Smooth muscle cell (in vitro differentiated cells): Measurements from ENCODE around the gene C6orf163. TPM values are rescaled to one million over a fixed set of nuclear protein-coding genes. Genes with fewer than 3 reads are reported as not detected.

ENCODE experiments used
- DNase-seq: peaks from one replicate; lab custom pipeline; 2025; ENCODE audit not compliant: unreplicated experiment; lab: John Stamatoyannopoulos, UW
- H2AFZ ChIP-seq: fragments of 200-600 bp; sonication (generic); 2 replicates; pipeline ENCODE4 v1.6.0; 2016; ENCODE audit warnings: antibody characterized with exemption, low read depth, mild to moderate bottlenecking
- H3F3A ChIP-seq: fragments of 200-600 bp; sonication (generic); 2 replicates; pipeline ENCODE4 v1.6.0; 2017; ENCODE audit warnings: antibody characterized with exemption, low read depth
- H3K27ac ChIP-seq: fragments of 200-600 bp; sonication (generic); 2 replicates; pipeline ENCODE4 v1.5.1; 2016; ENCODE audit warnings: low read depth, mild to moderate bottlenecking
- H3K27me3 ChIP-seq: fragments of 200-600 bp; sonication (generic); 2 replicates; pipeline ENCODE4 v1.6.1; 2016; ENCODE audit warnings: low read depth, mild to moderate bottlenecking
- H3K36me3 ChIP-seq: fragments of 200-600 bp; sonication (generic); 2 replicates; pipeline ENCODE4 v1.5.1; 2016; ENCODE audit warnings: low read depth
- H3K4me1 ChIP-seq: fragments of 200-600 bp; sonication (generic); 2 replicates; pipeline ENCODE4 v1.5.1; 2016; ENCODE audit warnings: low read depth
- H3K4me2 ChIP-seq: fragments of 200-600 bp; sonication (generic); 2 replicates; pipeline ENCODE4 v1.6.0; 2016; ENCODE audit warnings: mild to moderate bottlenecking
- H3K4me3 ChIP-seq: fragments of 200-600 bp; sonication (generic); 2 replicates; pipeline ENCODE4 v1.5.1; 2016; ENCODE audit warnings: mild to moderate bottlenecking
- H3K79me2 ChIP-seq: fragments of 200-600 bp; sonication (generic); 2 replicates; pipeline ENCODE4 v1.6.0; 2016; ENCODE audit warnings: low read depth, mild to moderate bottlenecking
- H3K9ac ChIP-seq: fragments of 200-600 bp; sonication (generic); 2 replicates; pipeline ENCODE4 v1.6.0; 2016; ENCODE audit warnings: low read depth
- H3K9me3 ChIP-seq: fragments of 200-600 bp; sonication (generic); replicated peaks from 2 replicates; pipeline ENCODE4 v1.5.1; 2016; ENCODE audit warnings: low read depth
- H4K20me1 ChIP-seq: fragments of 200-600 bp; sonication (generic); 2 replicates; pipeline ENCODE4 v1.6.0; 2016; ENCODE audit warnings: low read depth
- CTCF ChIP-seq: fragments of 200-600 bp; sonication (generic); IDR thresholded peaks from 2 replicates; pipeline ENCODE4 v1.5.1; 2017; ENCODE audit warnings: borderline replicate concordance, mild to moderate bottlenecking, antibody characterized with exemption; ENCODE audit not compliant: insufficient read depth, poor library complexity, severe bottlenecking
- WGBS: methylation state at CpG from one replicate; pipeline ENCODE4 v1.1.7; 2016; ENCODE audit warnings: low lambda C conversion rate; 5-methylcytosine and 5-hydroxymethylcytosine counted together
- polyA plus RNA-seq: library from polyadenylated mRNA; unstranded; fragments of >200 nt; fragmentation: Nextera tagmentation; extraction: Ambion mirVana; gene quantifications from 2 replicates; pipeline ENCODE4 v1.2.1, GENCODE V29; 2016
- total RNA-seq: library from RNA; depleted of rRNA; stranded (reverse); fragments of >200 nt; gene quantifications from 2 replicates; pipeline ENCODE4 v1.2.3, GENCODE V29; 2014

The C6orf163 gene
- total and polyA plus RNA-seq, 2 experiments from 2014 or later, result 0.59 to 3.1 TPM

GRCh38 chr6:87407901-87408720, 63.5 kb downstream of the C6orf163 start, which contains the start of gene CFAP206:
Gene CFAP206 (plus strand): TSS chr6:87407972. CDS start chr6:87409840, 1,868 bp downstream.
- peak; percentile 21 for TF ChIP-seq CTCF
- Histone ChIP-seq H3K79me2 (no peaks in the 10 kb centered on the region), H2AFZ (peak within 1 kb of the TSS; percentile 100), H4K20me1 (no peaks in the 10 kb centered on the region), H3K4me1 (peaks cover 3% of the 10 kb centered on the region), H3K4me2 (peak within 1 kb of the TSS; percentile 98), H3K27ac (peak within 1 kb of the TSS; percentile 96), H3K9ac (peak within 1 kb of the TSS; percentile 92), H3K27me3 (peaks cover 2% of the 10 kb centered on the region), H3K4me3 (peak within 1 kb of the TSS; percentile 100), H3F3A (no peaks in the 10 kb centered on the region), H3K9me3 (no peaks in the 10 kb centered on the region), H3K36me3 (no peaks in the 10 kb centered on the region)
- WGBS, result 1% methylated on average over 81 of the region's 82 CpGs
- peak; percentile 84 for DNase-seq

- Histone ChIP-seq H3K4me1 (peaks cover 3% of the 10 kb centered on the region), H3K27ac (peak overlapping the region; percentile 60), H3K36me3 (no peaks in the 10 kb centered on the region), H3K9ac (peak overlapping the region; percentile 79), H3K4me2 (peak overlapping the region; percentile 98), H3K79me2 (no peaks in the 10 kb centered on the region), H3K27me3 (peaks cover 2% of the 10 kb centered on the region), H3K9me3 (no peaks in the 10 kb centered on the region), H4K20me1 (no peaks in the 10 kb centered on the region), H3F3A (no peaks in the 10 kb centered on the region), H3K4me3 (peak overlapping the region; percentile 100), H2AFZ (peak overlapping the region; percentile 99)
- no peak for DNase-seq
- TF ChIP-seq CTCF, result no peak
- 45% methylated on average over 5 of the region's 5 CpGs for WGBS
These were observed 64.1 kb downstream of the C6orf163 start for GRCh38 chr6:87408721-87409155.

Other genes with a start within 250 kb of the C6orf163 start
- gene CGA, start 249.7 kb upstream of the C6orf163 start, total RNA-seq, result 2.8 and 5.5 TPM in 2 replicates
- 0.30 and 1.4 TPM in 2 replicates for gene CGA, start 249.7 kb upstream of the C6orf163 start, polyA plus RNA-seq
- gene ZNF292, start 189.2 kb upstream of the C6orf163 start, total RNA-seq, result 46.7 and 50.3 TPM in 2 replicates
- 29.4 and 33.7 TPM in 2 replicates for gene ZNF292, start 189.2 kb upstream of the C6orf163 start, polyA plus RNA-seq
- 8.0 and 11.1 TPM in 2 replicates for gene SMIM8, start 22.2 kb upstream of the C6orf163 start, total RNA-seq
- 9.3 and 11.4 TPM in 2 replicates for gene SMIM8, start 22.2 kb upstream of the C6orf163 start, polyA plus RNA-seq
- 0.58 and 0.99 TPM in 2 replicates for gene GJB7, start 15.5 kb upstream of the C6orf163 start, total RNA-seq
- gene GJB7, start 15.5 kb upstream of the C6orf163 start, polyA plus RNA-seq, result 0.27 and 2.6 TPM in 2 replicates
- gene CFAP206, start 63.2 kb downstream of the C6orf163 start, total RNA-seq, result 0.72 and 2.0 TPM in 2 replicates
- gene CFAP206, start 63.2 kb downstream of the C6orf163 start, polyA plus RNA-seq, result 0.21 and 0.53 TPM in 2 replicates
- gene SLC35A1, start 128.2 kb downstream of the C6orf163 start, total RNA-seq, result 23.9 and 27.0 TPM in 2 replicates
- gene SLC35A1, start 128.2 kb downstream of the C6orf163 start, polyA plus RNA-seq, result 19.9 and 21.5 TPM in 2 replicates
- 43.1 and 51.0 TPM in 2 replicates for gene RARS2, start 245.2 kb downstream of the C6orf163 start, total RNA-seq
- gene RARS2, start 245.2 kb downstream of the C6orf163 start, polyA plus RNA-seq, result 52.5 and 68.9 TPM in 2 replicates
- gene ORC3, start 245.3 kb downstream of the C6orf163 start, total RNA-seq, result 37.1 and 41.8 TPM in 2 replicates
- gene ORC3, start 245.3 kb downstream of the C6orf163 start, polyA plus RNA-seq, result 23.3 and 23.4 TPM in 2 replicates